Breast epithelium (tissue), 3 donors: Measurements from ENCODE around the gene UGT1A10.

ENCODE experiments used
- POLR2AphosphoS5 ChIP-seq, 3 donors: sonication (generic); formaldehyde crosslinking; IDR thresholded peaks; one replicate each; pipeline ENCODE4 v1.6.1; 2017; ENCODE audit warnings: antibody characterized with exemption in 3 of 3
- TF ChIP-seq, protein P1 (sequence below), 3 donors: fragments of 450-650 bp; IDR thresholded peaks; one replicate each; pipeline ENCODE4 v1.5.1; 2016 to 2017; ENCODE audit warnings: antibody characterized with exemption in 3 of 3, mild to moderate bottlenecking in 3 of 3, moderate library complexity in 3 of 3

- TF ChIP-seq, protein P1, sequence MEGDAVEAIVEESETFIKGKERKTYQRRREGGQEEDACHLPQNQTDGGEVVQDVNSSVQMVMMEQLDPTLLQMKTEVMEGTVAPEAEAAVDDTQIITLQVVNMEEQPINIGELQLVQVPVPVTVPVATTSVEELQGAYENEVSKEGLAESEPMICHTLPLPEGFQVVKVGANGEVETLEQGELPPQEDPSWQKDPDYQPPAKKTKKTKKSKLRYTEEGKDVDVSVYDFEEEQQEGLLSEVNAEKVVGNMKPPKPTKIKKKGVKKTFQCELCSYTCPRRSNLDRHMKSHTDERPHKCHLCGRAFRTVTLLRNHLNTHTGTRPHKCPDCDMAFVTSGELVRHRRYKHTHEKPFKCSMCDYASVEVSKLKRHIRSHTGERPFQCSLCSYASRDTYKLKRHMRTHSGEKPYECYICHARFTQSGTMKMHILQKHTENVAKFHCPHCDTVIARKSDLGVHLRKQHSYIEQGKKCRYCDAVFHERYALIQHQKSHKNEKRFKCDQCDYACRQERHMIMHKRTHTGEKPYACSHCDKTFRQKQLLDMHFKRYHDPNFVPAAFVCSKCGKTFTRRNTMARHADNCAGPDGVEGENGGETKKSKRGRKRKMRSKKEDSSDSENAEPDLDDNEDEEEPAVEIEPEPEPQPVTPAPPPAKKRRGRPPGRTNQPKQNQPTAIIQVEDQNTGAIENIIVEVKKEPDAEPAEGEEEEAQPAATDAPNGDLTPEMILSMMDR (IDR thresholded peaks at IDR 0.05) = no peak
- TF ChIP-seq POLR2AphosphoS5 (IDR thresholded peaks at IDR 0.05) = no peak
These were observed 38.7 kb upstream of the UGT1A10 start for GRCh38 chr2:233597522-233597921.
